Effector CD8-positive, alpha-beta T cell (primary cell): Measurements from ENCODE around the gene MAFB.

Experiments
- DNase-seq: peaks from one replicate; lab custom pipeline; 2025; lab: John Stamatoyannopoulos, UW

The MAFB gene

GRCh38 chr20:40659567-40659966 is 29.5 kb downstream of the MAFB start:
- no peak for DNase-seq

- no peak for DNase-seq
Observed at GRCh38 chr20:40658509-40658908, 30.5 kb downstream of the MAFB start.

- DNase-seq = no peak
Observed at GRCh38 chr20:40657526-40657925, 31.5 kb downstream of the MAFB start.

DNA sequence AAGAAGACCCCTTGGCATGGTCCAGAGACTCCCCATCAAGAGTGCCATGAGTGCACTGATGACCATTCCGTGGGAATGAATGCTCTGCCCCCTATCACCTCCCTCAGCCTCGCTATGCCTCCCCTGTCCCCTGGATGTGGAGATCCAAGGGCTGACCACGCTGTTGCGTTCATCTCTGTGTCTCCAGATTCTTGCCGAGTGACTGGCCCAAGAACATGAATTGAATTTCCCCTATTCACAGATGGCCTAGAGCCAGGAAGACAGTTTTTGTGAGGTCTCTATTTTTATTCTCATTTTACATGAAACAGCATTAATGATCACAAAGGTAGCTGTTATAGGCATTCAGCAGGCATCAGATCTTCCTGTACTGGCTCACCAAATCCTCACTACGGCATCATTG is 33.6 kb downstream of the MAFB start:
- DNase-seq = no peak

DNA sequence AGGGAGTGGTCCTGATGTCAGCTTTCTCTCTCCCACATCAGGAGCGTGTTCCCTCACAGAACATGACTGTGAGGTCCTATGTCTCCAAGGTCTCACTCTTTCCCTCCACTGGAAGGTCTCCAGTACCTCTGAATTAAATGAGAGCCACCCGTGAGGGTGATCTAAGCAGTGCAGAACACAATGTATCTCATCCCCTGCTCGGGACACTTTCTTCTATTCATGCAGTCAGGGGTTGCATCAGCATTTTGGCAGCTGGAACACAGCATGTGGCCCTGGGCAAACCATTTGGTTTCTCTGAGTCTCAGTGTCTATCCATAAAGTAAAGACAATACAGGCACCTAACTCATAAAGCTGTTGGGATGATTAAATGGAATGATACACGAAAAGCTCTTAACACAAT is 34.2 kb downstream of the MAFB start:
- DNase-seq = no peak

GRCh38 chr20:40652441-40652987 is 36.5 kb downstream of the MAFB start:
- no peak for DNase-seq

- no peak for DNase-seq
Observed at GRCh38 chr20:40651151-40651550, 37.9 kb downstream of the MAFB start.

- DNase-seq = no peak
Observed at GRCh38 chr20:40650707-40651106, 38.3 kb downstream of the MAFB start.

DNA sequence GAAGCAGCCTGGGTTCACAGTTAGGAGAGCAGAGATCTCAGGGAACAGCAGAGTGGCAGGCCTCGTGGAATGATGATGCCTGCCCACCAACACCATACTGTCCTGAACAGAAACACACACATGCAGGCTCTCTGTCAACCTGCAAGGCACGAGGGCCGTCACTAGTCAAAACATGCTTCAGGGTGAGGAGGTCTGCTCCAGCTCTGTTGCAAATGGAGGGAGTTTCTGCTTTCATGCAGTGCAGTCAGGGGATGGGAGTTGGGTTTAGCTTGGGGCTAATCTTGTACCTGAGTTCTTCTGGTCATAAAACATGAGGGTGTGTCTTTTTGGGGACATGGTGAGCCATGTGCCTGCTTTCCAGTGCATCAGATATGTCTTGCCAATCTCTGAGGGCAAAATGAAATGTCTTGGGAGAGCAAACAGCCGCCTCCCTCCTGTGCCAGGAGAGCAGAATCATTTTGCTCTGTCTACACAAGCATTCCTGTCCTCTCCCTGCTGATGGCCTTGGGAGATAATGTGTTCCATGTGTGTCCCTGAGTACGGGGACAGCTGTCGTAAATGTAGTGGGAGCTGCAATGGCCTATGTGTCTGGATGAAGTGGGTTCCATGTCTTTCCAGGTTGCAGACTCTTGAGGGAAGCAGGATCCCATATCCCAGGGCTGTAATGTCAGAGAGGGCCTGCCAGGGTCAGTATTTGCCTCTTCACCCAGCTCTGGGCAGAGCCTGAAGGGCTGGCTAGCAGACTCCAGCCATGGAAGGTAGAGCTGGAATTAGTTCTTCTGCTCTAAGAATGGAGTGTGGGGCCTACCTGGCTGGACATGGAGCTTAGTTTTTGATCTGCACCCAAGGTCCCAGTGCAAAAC is 40.6 kb downstream of the MAFB start:
- DNase-seq = no peak

GRCh38 chr20:40646813-40647212 is 42.2 kb downstream of the MAFB start:
- DNase-seq = no peak

DNA sequence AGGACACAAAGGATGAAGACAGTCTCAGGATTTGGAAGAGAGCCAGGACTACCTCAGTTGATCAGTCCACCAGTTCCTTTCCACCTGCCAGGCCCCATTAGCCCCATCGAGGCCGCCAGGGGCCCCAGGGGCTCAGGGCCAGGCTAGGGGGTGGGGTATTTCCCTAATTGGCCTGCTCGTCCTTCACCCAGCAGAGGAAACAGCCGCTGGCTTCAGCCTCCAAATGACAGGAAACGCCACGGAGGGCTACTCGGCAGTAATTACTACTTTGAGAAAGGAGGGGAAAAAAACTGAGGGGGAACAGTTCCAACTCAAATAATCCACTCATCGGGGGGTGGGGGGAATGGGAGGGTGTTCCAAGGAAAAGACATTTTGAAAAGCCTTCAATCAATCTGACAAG is 42.7 kb downstream of the MAFB start:
- DNase-seq = no peak

DNA sequence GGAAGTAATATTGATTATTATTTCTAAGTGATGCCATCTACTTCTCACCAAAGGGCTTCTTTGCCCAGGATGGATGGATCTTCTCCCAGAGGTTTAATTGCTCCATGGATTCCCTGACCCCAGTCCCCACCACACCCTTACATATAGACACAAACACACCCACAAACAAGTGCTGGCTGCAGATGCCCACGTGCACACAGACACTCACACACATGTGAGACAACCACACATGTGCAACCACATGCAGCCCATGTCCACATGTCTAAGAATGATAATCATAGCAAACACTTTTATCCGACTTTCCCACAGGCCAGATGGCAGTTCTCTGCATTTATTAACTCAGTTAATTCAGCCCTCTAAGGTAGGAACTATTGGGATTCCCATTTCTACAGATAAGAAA is 44.2 kb downstream of the MAFB start:
- no peak for DNase-seq

GRCh38 chr20:40643891-40644290 is 45.1 kb downstream of the MAFB start:
- DNase-seq = no peak

DNA sequence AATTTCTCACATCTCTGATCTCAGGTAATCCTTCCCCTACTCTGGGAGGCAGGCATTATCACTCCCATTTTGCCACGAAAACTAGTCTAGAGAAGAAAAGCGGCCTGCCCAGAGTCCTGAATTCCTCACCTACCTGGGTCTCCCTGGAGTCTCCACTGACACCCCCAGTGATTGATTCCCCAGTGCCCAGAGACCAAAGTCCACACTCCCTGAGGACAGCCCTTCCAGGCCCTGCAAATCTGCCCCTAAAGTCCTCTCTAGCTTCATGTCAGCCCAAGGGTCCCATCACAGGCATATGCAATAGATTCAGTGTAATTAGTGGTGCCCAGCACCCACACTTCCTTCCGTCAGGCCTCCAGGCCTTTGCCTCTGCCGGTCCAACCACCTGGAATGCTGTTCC is 47.2 kb downstream of the MAFB start:
- DNase-seq = no peak

DNA sequence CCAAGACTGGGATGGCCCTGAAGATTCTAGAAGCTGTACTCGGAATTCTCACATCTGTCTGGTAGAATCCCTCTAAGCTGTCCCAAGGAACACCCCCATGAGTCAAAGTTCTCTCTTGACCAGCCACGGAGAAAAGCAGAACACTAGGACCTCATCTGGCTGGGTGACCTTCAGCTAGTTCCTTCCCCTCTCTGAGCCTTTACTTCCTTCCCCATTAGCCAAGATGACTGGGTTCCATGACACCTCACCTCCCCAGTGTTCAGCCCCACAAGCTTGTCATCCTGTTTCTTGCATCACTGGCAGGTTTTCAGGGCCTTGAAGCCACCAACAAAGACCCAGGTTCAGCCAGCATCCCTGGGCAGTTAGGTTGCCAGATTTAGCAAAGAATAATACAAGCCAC is 47.8 kb downstream of the MAFB start:
- DNase-seq = no peak

DNA sequence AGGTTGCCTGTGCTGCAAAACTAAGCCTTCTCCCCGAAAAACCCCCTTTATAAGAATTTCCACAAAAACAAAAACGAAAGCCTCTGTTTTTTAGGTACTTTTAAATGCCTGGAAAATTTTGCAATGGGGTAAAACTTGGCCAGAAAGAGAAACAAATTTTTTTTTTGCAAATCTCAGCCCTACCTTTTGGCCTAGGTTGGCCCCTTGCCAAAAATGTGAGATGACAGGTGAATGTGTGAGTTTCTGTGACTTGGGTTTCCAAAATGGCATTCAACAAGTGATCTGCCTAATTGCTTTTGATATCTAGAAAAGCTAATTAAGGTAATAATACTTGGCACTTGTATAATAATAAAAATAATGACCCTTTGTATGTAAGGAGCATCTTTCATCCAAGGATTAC is 48.4 kb downstream of the MAFB start:
- DNase-seq = no peak

- DNase-seq = no peak
Observed at GRCh38 chr20:40639676-40640355, 49.2 kb downstream of the MAFB start.

DNA sequence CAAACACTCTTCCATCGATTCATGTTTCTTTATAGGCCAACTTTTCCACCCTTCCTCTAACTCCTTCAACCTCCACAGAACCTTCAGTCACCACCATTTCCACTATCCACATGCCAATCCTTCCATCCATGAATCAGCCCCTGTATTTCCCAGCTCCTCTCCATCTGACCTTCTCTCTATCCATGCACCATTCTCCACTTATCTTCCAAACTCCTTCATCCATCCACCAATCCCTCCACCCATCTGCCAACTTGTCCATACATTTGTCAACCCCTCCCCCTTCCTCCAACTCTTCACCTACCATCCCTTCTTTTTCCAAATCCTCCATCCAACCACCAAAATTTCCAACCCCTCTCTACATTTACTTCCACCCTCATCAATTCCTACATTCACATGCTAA is 49.9 kb downstream of the MAFB start:
- no peak for DNase-seq

- DNase-seq = no peak
Observed at GRCh38 chr20:40638414-40638813, 50.6 kb downstream of the MAFB start.

- no peak for DNase-seq
Observed at GRCh38 chr20:40637176-40637575, 51.9 kb downstream of the MAFB start.

- DNase-seq = no peak
Observed at GRCh38 chr20:40636486-40636885, 52.5 kb downstream of the MAFB start.

DNA sequence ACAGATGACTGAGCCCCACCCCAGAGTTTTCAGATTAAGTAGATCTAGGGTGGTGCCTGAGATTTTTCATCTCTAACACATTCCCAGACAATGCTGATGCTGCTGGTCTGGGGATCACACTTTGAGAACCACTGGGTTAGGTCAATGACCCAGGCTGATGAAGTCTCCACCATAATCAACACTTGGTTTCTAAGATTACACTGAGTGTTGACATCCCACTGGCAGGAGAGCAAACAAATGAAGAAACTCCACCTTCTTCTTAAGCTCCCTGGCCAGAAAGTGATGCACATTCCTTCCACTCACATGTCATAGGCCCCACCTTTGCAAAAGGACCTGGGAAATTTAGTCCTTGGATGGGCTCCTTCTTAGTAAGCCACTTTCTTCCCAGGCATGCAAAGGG is 53.1 kb downstream of the MAFB start:
- no peak for DNase-seq
